ENCODE data around the gene VCPKMT.

VCPKMT gene

DNA sequence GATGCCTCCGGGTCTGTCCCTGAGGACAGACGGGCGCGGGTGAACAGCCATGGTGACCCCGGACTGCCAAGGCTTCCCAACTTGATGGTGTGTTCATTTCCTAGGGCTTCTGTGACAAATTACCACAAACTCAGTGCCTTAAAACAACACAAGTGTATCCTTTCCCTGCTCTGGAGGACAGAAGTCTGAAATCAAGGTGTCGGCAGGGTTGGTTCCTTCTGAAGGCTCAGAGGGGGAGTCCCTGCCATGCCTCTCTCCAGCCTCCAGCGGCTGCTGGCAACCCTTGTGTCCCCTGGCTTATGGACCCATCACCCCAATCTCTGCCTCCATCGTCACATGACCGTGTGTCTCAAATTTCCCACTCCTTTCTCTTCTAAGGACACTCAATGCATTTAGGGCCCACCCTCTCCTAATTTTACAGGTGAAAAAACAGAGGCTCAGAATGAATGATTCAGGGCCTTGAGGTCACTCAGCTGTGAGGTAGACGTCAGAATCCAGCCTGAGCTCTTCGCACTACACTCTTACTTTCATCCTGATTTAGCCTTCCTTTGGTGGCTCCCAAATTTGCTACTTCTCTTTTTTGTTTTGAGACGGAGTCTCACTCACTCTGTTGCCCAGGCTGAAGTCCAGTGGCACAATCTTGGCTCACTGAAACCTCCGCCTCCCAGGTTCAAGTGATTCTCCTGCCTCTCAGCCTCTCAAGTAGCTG is 45.4 kb downstream of the VCPKMT start:
- Mint-ChIP-seq H3K36me3 (ENCODE audit: insufficient read depth) (peaks cover 4% of the 10 kb centered on the region), H3K4me1 (peaks cover 26% of the 10 kb centered on the region), H3K9me3 (no peaks in the 10 kb centered on the region), H3K27ac (ENCODE audit: low read depth) (peak overlapping the region; percentile 64), H3K27me3 (no peaks in the 10 kb centered on the region), H3K4me3 (no peak overlapping the region)
- DNase-seq (ENCODE audit: low spot score in 2 of 2) (no peak), ATAC-seq (replicated peaks; ENCODE audit: extremely low read depth, poor library complexity, severe bottlenecking) (no peak)

DNA sequence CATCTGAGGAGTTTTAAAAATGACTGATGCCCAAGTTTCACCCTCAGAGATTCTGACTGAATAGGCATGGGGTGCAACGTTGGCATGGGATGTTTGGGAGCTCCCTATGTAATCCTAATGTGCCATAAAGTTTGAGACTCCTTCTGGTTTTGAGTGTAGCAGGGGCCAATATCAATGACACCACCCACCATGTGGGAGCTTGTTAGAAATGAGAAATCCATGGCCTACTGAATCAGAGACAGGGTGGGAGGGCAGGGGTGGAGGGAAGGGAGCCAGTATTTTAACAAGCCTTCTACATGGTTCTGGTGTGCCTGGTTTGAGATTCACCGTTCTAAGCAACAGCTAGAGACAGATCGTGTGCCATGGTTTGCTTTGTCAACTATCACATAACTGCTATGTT is 46.1 kb downstream of the VCPKMT start:
- no peak overlapping the region for H3K4me3 Mint-ChIP-seq

DNA sequence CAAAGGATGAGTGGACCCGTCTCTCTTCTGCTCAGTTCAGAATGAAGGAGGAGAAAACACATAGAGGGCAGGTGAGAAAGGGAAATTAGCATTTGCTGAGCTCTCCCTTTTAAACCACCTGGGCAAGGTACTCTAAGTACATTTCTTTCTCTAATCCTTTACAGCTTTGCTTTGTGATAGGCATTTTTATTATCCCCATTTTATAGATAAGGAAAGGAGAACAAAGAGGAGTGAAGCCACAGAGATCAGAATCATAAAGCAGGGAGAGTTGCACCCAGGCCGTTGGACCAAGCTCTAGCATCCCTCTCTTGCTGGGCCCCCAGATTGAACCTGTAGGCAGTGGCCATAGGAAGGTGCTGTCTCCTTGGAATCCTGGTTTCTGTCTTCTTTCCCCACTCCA is 47.0 kb downstream of the VCPKMT start:
- no peaks in the 10 kb centered on the region for H3K9me3 Mint-ChIP-seq
- H3K27ac Mint-ChIP-seq (ENCODE audit: low read depth): no peak overlapping the region
- H3K4me1 Mint-ChIP-seq: peaks cover 36% of the 10 kb centered on the region

More for the DNA sequence above, 46.1 kb downstream of the VCPKMT start:
- DNase-seq (ENCODE audit: low spot score in 2 of 2) (no peak), ATAC-seq (replicated peaks; ENCODE audit: extremely low read depth, poor library complexity, severe bottlenecking) (no peak)
- peaks cover 32% of the 10 kb centered on the region for H3K4me1 Mint-ChIP-seq
- H3K9me3 Mint-ChIP-seq: no peaks in the 10 kb centered on the region
- H3K36me3 Mint-ChIP-seq (ENCODE audit: insufficient read depth): peaks cover 4% of the 10 kb centered on the region
- no peak overlapping the region for H3K27ac Mint-ChIP-seq (ENCODE audit: low read depth)
- H3K27me3 Mint-ChIP-seq: no peaks in the 10 kb centered on the region

DNA sequence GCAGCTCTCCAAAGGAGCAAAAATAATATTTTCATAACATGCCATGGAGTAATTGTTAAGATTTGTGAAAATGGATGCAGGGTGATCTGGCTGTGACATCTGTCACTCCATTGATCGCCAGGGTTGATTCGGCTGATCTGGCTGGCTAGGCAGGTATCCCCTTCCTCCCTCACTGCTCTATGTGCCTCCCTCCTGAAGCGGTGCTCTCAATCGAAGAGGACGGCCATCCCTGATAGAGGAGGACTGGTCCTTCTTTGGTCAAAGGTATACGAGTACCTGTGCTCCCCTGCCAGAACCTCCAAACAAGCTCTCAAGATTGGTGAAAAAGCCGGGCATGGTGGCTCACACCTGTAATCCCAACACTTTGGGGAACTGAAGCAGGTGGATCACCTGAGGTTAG is 47.9 kb downstream of the VCPKMT start:
- Mint-ChIP-seq H3K4me3 (no peak overlapping the region), H3K27ac (ENCODE audit: low read depth) (no peak overlapping the region), H3K4me1 (peaks cover 44% of the 10 kb centered on the region), H3K27me3 (no peaks in the 10 kb centered on the region), H3K36me3 (ENCODE audit: insufficient read depth) (peaks cover 7% of the 10 kb centered on the region), H3K9me3 (no peaks in the 10 kb centered on the region)
- ATAC-seq (replicated peaks; ENCODE audit: extremely low read depth, poor library complexity, severe bottlenecking): no peak
- DNase-seq (ENCODE audit: low spot score in 2 of 2): no peak

More for the DNA sequence above, 47.0 kb downstream of the VCPKMT start:
- peaks cover 7% of the 10 kb centered on the region for H3K36me3 Mint-ChIP-seq (ENCODE audit: insufficient read depth)
- DNase-seq (ENCODE audit: low spot score in 2 of 2) (no peak), ATAC-seq (replicated peaks; ENCODE audit: extremely low read depth, poor library complexity, severe bottlenecking) (no peak)
- no peak overlapping the region for H3K4me3 Mint-ChIP-seq
- H3K27me3 Mint-ChIP-seq: no peaks in the 10 kb centered on the region

DNA sequence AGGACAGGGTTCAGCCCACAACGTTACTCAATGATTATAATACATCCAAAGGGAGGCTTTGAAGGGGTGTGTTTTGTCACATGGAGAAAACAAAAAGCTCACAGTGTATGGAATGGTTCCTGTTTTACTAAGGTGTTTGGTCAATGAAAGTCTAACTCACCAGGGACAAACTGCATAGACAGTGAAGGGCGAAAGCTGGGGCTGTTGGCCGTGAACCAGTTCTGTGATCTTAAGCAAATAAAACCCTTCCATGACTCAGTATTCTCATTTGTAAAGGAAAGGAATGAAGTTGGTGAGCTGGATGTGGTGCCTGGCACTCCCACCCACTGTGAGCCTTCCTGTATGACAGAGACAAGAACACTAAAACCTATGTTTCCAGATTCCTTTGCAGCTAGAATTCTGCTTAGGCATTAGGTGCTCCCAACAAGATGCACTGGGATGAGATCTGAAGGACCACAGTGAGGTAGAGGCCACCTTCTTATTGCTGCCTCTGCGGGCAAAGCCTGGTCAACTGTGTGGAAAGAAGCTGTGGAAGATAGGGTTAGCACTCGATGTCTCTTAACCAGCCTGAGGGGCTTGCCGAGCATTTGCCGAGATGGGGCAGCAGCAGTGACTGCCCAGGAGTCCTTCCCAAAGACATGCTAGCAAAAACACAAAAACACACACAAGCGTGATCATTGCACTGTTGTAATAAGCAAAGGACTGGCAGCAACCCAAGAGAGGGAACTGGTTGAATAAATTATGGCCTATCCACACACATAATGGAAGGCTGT is 48.5 kb downstream of the VCPKMT start:
- no peak for DNase-seq (ENCODE audit: low spot score in 2 of 2)
- Mint-ChIP-seq H3K4me1 (peaks cover 50% of the 10 kb centered on the region), H3K36me3 (ENCODE audit: insufficient read depth) (peaks cover 6% of the 10 kb centered on the region), H3K27ac (ENCODE audit: low read depth) (no peak overlapping the region), H3K4me3 (no peak overlapping the region), H3K9me3 (no peaks in the 10 kb centered on the region), H3K27me3 (no peaks in the 10 kb centered on the region)
- no peak for ATAC-seq (replicated peaks; ENCODE audit: extremely low read depth, poor library complexity, severe bottlenecking)

DNA sequence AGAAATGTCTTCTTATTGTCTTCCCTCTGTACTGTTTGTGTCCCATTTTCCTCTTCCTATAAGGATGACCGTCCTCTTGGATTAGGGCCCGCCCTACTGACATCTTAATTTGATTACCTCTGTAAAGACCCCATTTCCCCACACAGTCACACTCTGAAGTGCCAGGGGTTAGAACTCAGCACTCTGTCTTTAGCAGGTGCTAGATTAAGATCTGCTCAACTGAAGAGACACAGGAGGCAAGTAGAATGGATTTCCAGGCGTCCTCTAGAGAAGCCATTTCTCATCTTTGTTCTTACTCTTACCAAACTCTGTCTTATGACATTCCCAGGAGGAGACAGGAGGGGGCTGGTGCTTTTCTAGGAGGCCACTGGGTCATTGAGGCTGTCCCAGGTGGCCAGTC is 50.8 kb downstream of the VCPKMT start:
- H3K9me3 Mint-ChIP-seq: no peaks in the 10 kb centered on the region
- peaks cover 60% of the 10 kb centered on the region for H3K4me1 Mint-ChIP-seq
- H3K27me3 Mint-ChIP-seq: no peaks in the 10 kb centered on the region

DNA sequence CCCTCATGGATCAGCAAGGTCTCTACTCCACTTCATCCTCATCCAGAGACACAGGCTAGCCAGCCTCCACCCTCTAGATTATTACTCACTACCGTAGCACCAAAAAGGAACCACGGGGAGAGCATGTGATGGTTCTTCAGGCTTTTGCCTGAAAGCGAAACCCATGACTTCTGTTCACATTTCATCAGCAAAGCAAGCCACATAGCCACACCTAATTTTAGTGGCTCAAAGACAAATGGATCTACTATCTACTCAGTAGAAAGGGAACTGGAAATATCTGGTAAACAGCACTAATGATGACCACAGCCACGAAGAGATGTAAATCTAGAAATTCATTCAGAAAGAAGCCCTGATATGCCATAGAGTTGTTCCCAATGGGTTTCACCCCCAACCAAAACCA is 51.4 kb downstream of the VCPKMT start:
- Mint-ChIP-seq H3K27me3 (no peaks in the 10 kb centered on the region), H3K27ac (ENCODE audit: low read depth) (peak overlapping the region; percentile 96), H3K4me3 (peak overlapping the region; percentile 47), H3K36me3 (ENCODE audit: insufficient read depth) (peaks cover 18% of the 10 kb centered on the region), H3K9me3 (no peaks in the 10 kb centered on the region), H3K4me1 (peaks cover 65% of the 10 kb centered on the region)
- peak in 1 of 2 donors; percentile 63 for DNase-seq (ENCODE audit: low spot score in 2 of 2)
- peak; percentile 48 for ATAC-seq (replicated peaks; ENCODE audit: extremely low read depth, poor library complexity, severe bottlenecking)

More for the DNA sequence above, 50.8 kb downstream of the VCPKMT start:
- H3K27ac Mint-ChIP-seq (ENCODE audit: low read depth): peak overlapping the region; percentile 96
- DNase-seq (ENCODE audit: low spot score in 2 of 2) (no peak), ATAC-seq (replicated peaks; ENCODE audit: extremely low read depth, poor library complexity, severe bottlenecking) (no peak)
- H3K36me3 Mint-ChIP-seq (ENCODE audit: insufficient read depth): peaks cover 18% of the 10 kb centered on the region
- H3K4me3 Mint-ChIP-seq: no peak overlapping the region

DNA sequence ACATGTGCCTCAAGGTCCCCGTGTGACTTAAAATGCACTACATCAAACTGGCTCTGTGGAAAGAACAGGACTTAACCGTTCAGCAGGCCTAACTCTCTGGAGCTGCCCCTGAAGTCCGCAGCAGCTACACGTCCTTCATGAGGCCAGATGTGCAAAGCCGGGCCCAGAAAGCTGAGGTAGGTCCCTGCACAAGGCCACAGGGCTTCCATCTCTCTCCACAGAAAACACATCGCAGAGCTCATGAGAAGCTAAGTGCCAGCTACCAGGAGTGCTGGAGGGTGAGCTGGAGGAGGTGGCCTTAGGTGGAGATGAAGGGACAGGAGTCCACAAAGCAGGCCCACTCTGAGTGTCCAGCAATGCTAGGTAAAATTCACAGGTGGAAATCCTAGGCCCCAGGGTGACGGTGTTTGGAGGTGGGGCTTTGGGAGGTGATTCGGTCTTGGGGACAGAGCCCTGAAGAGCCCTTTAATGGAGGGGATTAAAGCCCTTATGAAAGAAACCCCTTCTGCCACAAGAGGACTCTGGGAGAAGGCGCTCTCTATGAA is 52.4 kb downstream of the VCPKMT start:
- Mint-ChIP-seq H3K27ac (ENCODE audit: low read depth) (peak overlapping the region; percentile 96), H3K36me3 (ENCODE audit: insufficient read depth) (peaks cover 20% of the 10 kb centered on the region), H3K9me3 (no peaks in the 10 kb centered on the region), H3K4me3 (peak overlapping the region; percentile 16), H3K27me3 (no peaks in the 10 kb centered on the region), H3K4me1 (peaks cover 74% of the 10 kb centered on the region)
- DNase-seq (ENCODE audit: low spot score in 2 of 2): no peak
- ATAC-seq (replicated peaks; ENCODE audit: extremely low read depth, poor library complexity, severe bottlenecking): no peak

DNA sequence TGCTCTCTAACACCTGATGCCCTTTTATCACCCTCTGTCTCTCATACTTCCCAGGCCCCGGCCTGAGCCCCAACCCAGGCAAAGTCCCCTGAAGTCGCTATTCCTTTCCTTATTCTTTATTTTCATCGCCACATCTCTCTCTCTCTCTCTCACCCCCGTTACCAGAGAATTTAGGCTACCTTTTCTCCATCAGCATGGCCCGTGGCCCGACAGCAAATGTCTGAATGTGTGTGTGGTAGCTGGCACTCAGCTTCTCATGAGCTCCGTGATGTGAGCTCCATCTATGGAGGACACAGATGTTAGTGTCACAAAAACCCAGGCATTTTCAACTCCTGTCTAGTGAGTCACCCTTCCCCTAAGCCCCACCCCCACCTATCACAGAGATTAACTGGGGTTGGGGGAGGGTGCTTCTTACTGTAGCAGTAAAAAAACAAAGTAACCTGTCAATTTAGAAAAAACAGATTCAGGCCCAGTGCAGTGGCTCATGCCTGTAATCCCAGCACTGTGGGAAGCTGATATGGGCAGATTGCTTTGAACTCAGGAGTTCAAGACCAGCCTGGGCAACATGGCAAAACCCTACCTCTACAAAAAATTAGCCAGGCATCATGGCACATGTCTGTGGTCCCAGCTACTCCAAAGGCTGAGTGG is 53.8 kb downstream of the VCPKMT start:
- Mint-ChIP-seq H3K4me1 (peaks cover 78% of the 10 kb centered on the region), H3K36me3 (ENCODE audit: insufficient read depth) (peaks cover 20% of the 10 kb centered on the region), H3K4me3 (peak overlapping the region; percentile 83), H3K9me3 (no peaks in the 10 kb centered on the region), H3K27me3 (no peaks in the 10 kb centered on the region), H3K27ac (ENCODE audit: low read depth) (peak overlapping the region; percentile 96)
- ATAC-seq (replicated peaks; ENCODE audit: extremely low read depth, poor library complexity, severe bottlenecking) (peak; percentile 72), DNase-seq (ENCODE audit: low spot score in 2 of 2) (peak; percentile 38 to 80)

DNA sequence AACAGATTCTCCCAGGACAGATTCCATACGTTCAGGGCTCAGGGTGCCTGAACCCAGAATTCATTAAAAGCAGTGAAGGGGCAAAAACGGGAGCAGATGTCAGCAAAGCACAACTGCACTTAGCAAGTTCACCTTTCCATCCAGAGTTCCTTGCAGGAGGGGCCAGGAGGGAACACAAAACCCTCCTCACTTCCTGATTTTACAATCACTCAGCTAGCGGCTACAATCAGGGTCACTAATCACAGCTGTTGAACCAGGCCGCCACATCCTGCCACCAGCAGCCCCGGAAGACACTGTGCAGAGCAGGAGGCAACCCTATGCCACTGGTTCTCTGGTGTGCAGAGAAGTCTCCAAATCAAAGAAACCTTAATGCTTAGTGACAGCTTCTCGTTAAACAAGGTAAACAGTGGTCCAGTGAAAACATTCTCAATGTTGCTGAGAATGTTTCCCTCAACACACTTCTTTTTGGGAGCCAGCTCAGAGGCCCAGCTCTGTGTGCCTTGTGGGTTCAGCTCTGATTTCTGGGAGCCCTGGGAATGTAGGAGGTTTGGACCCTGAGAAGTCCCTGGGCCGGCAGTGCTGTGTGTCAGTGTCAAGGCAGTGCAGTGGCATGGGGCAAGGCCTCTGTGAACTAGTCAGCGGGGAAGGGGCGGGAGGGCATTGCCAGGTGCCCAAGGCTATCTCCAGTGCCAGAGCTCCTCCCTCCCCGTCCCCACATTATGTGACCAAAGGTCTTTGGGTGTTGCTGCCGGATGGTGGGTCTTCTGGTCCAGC is 54.5 kb downstream of the VCPKMT start:
- Mint-ChIP-seq H3K27ac (ENCODE audit: low read depth) (peak overlapping the region; percentile 96), H3K9me3 (no peaks in the 10 kb centered on the region), H3K27me3 (no peaks in the 10 kb centered on the region), H3K36me3 (ENCODE audit: insufficient read depth) (peaks cover 20% of the 10 kb centered on the region), H3K4me3 (peak overlapping the region; percentile 83), H3K4me1 (peaks cover 84% of the 10 kb centered on the region)
- DNase-seq (ENCODE audit: low spot score in 2 of 2) (peak; percentile 53 to 74), ATAC-seq (replicated peaks; ENCODE audit: extremely low read depth, poor library complexity, severe bottlenecking) (peak; percentile 85)

DNA sequence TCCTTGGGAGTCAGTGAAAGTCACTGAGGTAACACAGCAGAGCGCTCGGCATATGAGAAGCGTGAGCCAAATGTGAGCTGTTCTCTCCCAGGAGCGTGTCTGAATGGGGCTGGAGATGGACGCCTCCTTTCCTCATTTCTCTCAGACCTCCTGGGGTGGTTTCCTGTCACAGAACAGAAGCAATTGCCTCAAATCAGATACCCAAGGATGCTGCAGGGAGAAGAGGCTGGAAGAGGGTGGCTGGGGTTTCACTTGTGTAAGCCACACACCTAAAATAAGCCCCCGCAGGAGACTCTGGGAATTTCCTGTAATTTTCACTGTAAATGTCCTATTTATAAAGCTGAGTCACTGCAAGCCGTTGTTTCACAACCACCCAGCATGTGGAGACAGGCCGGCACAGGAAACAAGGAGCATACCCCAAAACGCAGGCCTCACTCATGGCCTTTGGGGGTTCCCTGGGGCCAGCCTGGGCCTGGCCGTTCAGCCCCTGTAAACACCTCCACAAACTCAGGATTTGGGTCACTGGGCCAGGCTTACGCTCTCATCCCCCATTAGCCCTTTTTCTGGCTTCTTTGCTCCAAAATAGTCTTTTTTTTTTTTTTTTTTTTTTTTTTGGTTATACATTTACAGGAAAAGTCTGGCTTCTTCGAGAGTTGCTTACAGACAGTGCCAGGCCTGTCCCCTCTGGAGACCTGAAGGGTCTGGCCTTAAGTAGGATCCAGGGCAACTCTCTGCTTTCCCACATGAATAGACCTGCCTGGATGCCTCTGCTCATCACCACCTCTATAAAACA is 55.3 kb downstream of the VCPKMT start:
- Mint-ChIP-seq H3K27me3 (no peaks in the 10 kb centered on the region), H3K4me1 (peaks cover 85% of the 10 kb centered on the region), H3K36me3 (ENCODE audit: insufficient read depth) (peaks cover 19% of the 10 kb centered on the region), H3K27ac (ENCODE audit: low read depth) (peak overlapping the region; percentile 96), H3K4me3 (peak overlapping the region; percentile 83), H3K9me3 (no peaks in the 10 kb centered on the region)
- no peak for DNase-seq (ENCODE audit: low spot score in 2 of 2)
- ATAC-seq (replicated peaks; ENCODE audit: extremely low read depth, poor library complexity, severe bottlenecking): no peak
